HG02642 (cell line): Measurements from ENCODE around the gene EFNA3.
"Not testable (repeated sequence)": the region's sequence is repeated elsewhere in the genome, so short reads cannot be mapped to it uniquely, and the experiment has no call there.

Experiments used
- ATAC-seq: cut with Tn5 transposase; IDR thresholded peaks from one replicate; pipeline ENCODE4 v1.9.1; 2021; ENCODE audit warnings: mild to moderate bottlenecking; ENCODE audit not compliant: unreplicated experiment, poor library complexity

EFNA3 gene

GRCh38 chr1:155105604-155106011 lies 27.0 kb downstream of the EFNA3 start:
- ATAC-seq, result no peak

DNA sequence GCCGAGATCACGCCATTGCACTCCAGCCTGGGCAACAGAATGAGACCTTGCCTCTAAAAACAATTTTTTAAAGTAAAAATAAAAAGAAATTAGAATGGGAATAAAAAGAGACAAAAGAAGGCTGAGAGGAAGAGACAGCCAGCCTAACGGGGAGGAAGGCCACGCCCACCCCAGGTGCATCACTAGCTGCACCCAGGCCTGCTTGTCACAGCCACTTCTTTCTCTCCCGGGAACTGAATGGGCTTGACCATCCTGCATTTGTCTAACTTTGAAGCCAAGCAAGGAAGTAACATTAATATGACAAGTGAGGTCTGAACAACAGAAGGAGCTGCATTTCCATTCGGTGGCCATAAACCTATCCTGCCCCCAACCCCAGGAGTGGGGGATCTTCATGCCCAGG lies 28.2 kb downstream of the EFNA3 start:
- no peak for ATAC-seq

DNA sequence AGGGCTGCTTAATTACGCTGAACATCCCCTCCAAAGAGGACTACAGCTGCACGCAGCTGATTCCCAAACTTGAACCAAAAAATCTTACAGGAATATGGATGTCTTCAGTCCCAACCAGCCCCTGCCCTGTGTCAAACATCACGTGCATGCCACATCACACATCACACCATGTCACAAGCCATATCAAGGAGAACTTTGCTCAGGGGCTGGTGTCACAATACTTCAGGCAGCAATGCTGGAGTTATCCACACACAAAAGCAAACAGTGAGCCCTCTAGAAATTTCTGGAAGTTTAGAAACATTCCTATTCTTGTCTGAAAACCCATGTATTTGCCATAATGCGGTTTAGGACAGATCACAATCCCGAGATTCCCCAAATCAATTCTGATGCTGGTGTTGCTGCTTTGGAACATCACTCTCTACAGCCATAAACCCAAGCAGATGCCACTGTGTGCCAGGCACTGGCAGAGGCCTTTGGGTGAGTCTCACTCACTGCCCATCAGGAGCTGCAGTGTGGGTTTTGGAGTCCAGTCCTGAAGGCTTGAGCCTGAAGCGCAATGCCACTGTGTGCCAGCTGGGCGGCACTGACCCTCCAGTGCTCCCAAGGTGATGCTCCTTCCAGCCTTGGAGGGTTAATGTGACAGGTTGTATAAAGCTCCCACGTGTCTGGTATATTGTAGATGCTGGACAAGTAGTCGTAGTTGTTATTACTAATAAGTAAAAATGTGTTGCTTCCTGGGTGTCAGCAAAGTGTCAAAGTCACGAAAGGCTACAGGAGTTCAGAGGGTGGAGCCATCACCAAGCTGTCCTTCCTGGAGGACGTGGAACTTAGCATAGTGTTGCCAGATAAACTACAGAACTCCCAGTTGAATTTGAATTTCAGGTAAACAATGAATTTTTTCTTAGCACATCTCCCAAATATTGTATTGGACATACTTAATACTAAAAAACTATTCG lies 28.9 kb downstream of the EFNA3 start:
- no peak for ATAC-seq

- ATAC-seq, result no peak
Measured at GRCh38 chr1:155108296-155108695, 29.7 kb downstream of the EFNA3 start.

- no peak for ATAC-seq
Measured at GRCh38 chr1:155110381-155110780, 31.7 kb downstream of the EFNA3 start.

DNA sequence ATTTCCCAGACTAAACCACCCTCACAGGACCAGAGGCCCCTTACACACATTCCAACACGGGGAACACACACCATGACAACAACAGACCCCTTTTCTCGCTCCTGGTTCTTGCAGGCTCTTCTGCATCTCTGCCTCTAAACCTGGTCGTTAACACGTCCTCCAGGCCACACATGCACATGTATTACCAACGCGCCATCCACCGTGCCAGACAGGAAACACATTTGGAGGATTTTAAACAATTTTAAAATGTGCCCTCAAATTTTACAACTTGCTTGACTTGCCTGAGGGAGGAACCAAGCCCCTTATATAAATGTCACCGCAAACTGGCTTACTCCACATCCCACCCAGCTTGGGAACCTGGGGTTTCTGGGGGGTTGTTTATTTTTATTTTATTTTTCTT lies 32.2 kb downstream of the EFNA3 start:
- no peak for ATAC-seq

GRCh38 chr1:155113450-155113980 lies 34.9 kb downstream of the EFNA3 start:
- no peak for ATAC-seq

DNA sequence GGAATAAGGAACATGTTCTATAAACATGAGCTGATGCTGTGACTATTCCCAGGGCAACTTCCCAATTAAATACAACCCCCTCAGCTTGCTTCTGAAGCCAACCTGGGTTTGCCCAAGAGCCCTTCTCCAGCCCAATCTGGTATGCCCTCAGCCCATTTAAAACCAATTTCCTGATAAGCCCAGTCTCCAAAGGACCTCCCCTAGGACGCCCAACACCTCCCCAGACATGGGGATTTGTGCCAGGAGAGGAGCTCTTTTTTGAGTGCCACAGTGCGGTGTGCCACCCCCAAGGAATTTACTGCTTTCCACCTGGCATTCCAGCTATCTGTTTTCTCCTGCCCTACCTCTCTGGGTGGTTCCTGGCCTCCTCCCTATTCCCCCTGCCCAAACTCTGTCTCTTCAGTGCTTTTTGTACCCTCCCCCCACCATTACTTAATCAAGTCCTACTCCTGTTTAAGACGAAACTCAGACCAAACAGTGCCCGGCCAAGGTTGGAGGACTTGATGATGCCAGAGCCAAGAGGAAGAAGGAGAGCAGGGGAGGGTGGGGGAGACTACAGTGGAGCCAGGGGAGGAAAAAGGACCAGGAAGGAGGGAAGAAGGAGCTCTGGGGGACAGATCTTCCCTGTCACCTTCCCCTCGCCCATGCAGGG lies 37.6 kb downstream of the EFNA3 start:
- no peak for ATAC-seq

GRCh38 chr1:155117610-155118009 lies 39.0 kb downstream of the EFNA3 start:
- no peak for ATAC-seq

- not testable (repeated sequence) for ATAC-seq
Measured at GRCh38 chr1:155118090-155118489, 39.5 kb downstream of the EFNA3 start.

GRCh38 chr1:155120253-155120652 lies 41.6 kb downstream of the EFNA3 start:
- no peak for ATAC-seq

DNA sequence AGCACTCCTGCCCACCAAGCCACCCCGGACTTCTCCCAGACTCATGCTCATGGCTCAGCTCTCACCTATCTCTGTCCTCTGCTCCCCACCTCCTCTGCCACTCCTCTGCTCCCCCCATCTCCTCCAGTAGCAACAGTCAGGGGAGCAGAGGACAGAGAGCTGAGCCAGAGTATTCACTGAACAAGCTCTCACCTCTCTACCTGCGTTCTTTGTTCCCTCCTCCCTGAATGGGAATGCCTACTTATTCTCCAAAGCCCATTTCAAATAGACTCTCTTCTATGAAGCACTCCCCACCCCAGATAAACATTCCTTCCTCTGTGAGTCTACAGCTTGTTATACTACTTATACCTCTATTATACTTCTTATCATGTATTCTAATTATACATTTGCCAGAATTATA lies 42.6 kb downstream of the EFNA3 start:
- ATAC-seq, result no peak

DNA sequence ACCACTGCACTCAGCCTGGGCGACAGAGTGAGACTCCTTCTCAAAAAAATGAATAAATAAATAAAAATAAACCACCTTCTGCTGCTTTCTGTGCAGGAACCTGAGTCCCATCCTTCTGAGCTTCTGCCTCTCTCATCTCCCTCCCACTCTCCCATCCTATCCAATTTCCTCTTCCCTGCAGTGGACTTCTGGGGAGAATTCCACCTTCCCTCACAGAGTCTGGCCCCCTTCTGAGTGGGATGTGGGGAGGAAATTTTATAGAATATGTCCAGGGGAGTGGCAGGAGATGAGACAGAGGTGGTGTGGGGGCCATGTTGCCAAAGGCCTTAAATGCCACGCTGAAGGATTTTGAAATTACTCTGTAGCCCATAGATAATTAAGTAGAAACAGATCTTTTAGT lies 43.7 kb downstream of the EFNA3 start:
- no peak for ATAC-seq

DNA sequence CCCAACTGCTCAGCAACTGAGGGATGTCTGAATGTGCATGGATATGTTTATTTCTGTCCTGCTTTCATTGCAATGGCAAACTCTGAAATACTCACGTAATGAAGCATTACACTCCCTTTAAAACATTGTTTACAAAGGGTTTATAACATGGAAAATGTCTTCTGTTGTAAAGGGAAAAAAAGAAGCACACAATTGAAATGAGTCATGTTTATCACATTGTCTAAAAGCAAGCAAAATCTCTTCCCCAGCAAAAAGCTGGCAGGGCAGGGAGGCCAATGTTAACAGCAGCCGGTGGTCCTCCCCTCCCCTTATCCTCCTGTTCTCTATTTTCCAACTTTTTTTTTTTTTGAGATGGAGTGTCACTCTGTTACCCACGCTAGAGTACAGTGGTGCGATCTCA lies 45.2 kb downstream of the EFNA3 start:
- ATAC-seq, result no peak

DNA sequence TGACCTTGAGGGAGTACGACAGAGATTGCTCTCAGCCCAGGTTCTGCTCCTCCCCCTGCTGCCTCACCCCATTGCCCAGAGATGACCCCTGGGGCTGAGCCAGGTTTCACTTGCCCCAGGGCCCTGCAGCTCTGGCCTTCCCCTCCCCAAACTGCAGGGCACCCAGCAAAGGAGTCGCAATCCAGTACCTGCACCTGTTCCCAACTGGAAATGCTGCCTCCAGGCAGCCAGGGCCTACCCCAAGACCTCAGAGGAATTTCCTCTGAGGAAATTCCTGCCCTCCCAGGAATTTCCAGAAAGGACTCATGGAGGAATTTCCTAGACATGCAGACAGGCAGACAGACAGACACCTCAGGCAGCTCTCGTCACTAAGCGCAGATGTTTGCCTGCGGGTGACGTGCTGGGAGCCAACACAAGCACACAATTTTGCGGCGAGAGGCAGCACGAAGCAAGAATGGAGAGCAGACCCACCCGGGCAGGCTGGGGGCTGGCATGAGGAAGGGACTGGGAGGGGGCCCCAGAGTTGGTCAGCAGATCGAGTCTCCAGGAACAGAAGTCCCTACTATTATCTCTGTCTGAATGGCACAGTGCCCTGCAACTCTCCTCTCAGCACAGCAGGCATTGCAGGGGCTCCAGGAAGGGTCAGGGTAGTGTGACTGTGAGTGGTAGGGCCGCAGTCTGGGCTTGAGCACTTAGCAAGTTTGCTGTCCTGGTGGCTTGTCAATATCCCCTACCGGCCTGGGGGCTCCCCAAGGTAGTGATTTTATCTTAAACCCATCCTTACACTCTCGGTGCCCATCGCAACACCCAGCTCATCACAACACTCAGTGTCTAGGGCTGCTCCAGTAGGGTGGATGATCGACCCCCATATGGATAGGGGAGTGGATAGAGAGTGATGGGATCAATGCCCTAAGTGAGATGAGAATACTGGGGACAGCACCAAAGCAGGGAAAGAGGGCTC lies 46.1 kb downstream of the EFNA3 start:
- ATAC-seq, result no peak

- no peak for ATAC-seq
Measured at GRCh38 chr1:155125511-155125945, 46.9 kb downstream of the EFNA3 start.

- no peak for ATAC-seq
Measured at GRCh38 chr1:155125946-155126555, 47.4 kb downstream of the EFNA3 start.

- ATAC-seq, result no peak
Measured at GRCh38 chr1:155126556-155127104, 48.0 kb downstream of the EFNA3 start.

DNA sequence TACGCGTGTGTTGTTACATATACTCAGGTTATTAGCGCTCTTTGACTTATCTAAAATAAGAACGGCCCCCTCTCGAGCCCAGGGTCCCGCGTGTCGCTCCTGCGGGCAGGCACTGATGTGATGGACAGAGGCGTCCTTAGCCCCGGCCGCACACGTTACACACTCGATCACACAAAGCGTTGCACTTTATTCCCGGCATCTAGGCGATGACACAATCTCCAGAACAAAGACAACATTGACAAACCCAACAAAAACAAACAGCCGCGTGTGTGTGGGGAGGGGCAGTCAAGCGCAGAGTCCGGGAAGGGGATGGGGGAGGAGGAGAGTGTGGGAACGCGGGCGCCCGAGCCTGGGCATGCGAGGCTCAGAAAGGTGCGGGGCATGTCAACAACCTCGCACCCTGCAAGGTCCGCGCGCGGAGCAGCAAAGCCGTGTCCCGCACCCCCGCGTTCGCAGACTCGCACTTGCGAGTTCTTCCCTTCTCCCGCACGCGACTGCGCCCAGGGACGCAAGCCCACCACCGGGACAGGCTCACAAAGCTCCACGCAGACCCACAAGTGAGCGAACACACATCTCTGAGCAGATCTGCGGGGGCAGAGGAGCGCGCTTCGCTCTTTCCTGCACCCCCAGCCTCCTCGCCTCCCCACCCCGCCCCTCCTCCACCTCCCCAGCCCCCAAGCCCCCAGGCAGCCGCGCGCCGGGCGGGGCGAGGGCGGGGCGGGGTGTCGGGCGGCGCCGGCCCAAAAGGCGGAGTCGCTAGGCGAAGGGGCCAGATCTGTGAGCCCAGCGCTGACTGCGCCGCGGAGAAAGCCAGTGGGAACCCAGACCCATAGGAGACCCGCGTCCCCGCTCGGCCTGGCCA lies 48.7 kb downstream of the EFNA3 start, which contains the start of gene EFNA1:
TSS of gene EFNA1 (plus strand) at position 772 of the 862 bp plus-strand sequence. CDS start 102 bp downstream, outside the sequence.
- ATAC-seq, result no peak
